Right lobe of liver (tissue), 6 donors: Measurements from ENCODE around the gene RAP2B. TPM values are rescaled to one million over a fixed set of nuclear protein-coding genes. Genes with fewer than 3 reads are reported as not detected.

ENCODE experiments used
- ATAC-seq, 4 donors: fragments of 200-7000 bp; cut with Tn5 transposase; one replicate each; pipeline ENCODE4 v1.9.1; 2020; ENCODE audit warnings: mild to moderate bottlenecking in 4 of 4, moderate library complexity in 4 of 4
- DNase-seq, 3 donors: peaks; one replicate each; pipeline ENCODE4 v3.0.0-alpha.2; 2020
- H3K27ac ChIP-seq, 3 donors: fragments of 200-600 bp; one replicate each; pipeline ENCODE4 v1.8.0; 2022
- H3K27me3 ChIP-seq, 2 donors: fragments of 200-600 bp; one replicate each; pipeline ENCODE4 v1.8.0; 2022
- H3K36me3 ChIP-seq, 4 donors: fragments of 200-600 bp; sonication (generic) in 1 of 4; one replicate each; pipeline versions ENCODE4 v1.5.1 to v1.8.0; 2017 to 2022; ENCODE audit warnings: control low read depth in 1 of 4
- H3K4me1 ChIP-seq, 4 donors: fragments of 200-600 bp; sonication (generic) in 1 of 4; one replicate each; pipeline versions ENCODE4 v1.5.1 to v1.8.0; 2017 to 2022; ENCODE audit warnings: control low read depth in 1 of 4
- H3K4me3 ChIP-seq, 3 donors: fragments of 200-600 bp; one replicate each; pipeline ENCODE4 v1.8.0; 2022
- H3K9me3 ChIP-seq, 4 donors: fragments of 200-600 bp; sonication (generic) in 1 of 4; one replicate each; pipeline versions ENCODE4 v1.5.1 to v1.8.0; 2017 to 2022; ENCODE audit warnings: control low read depth in 1 of 4
- POLR2A ChIP-seq: fragments of 450-650 bp; IDR thresholded peaks from one replicate; pipeline ENCODE4 v1.6.1; 2017; ENCODE audit warnings: antibody characterized with exemption, mild to moderate bottlenecking
- WGBS: methylation state at CpG from one replicate; pipeline ENCODE4 v1.1.6; 2018; ENCODE audit warnings: low coverage, low lambda C conversion rate; ENCODE audit not compliant: insufficient coverage; ENCODE audit errors: missing lambda C conversion rate; 5-methylcytosine and 5-hydroxymethylcytosine counted together
- intact Hi-C, 2 donors: fragments of 100-400 bp; cut with DNase I; formaldehyde crosslinking; loops; one replicate each; pipeline versions ENCODE4 v1.11.2 to v1.14.1; 2022
- total RNA-seq, 6 experiments: library from RNA; depleted of rRNA in 2 of 6; stranded (reverse); fragments of >200 nt in 2 of 6; fragmentation: NEBNext Ultra II Directional in 3 of 6; extraction: Animal tissue kit (Norgen Biotek cat#: 25700) in 3 of 6; gene quantifications; one replicate each; pipeline versions ENCODE4 v1.1.0 to v1.2.4, GENCODE V29; 2016 to 2023
- TF ChIP-seq, protein P1 (sequence below), 4 donors: fragments of 200-600 bp in 3 of 4; fragments of 450-650 bp in 1 of 4; IDR thresholded peaks; one replicate each; pipeline versions ENCODE4 v1.5.1 to v1.8.0; 2016 to 2022; ENCODE audit warnings: antibody characterized with exemption in 4 of 4, mild to moderate bottlenecking in 2 of 4
- donor health status: DM: no; HTN: yes; CAD: no.
- donor health status: DM: no; HTN: no; CAD: no.
- donor health status: DM: no; HTN: no; CAD: no.
- donor health status: DM: no; HTN: yes; CAD: no.
- donor health status: DM: no; HTN: yes; CAD: no.

The RAP2B gene
- total RNA-seq, 6 experiments from 2014 or later = 2.4 to 17.6 (median 4.5) TPM

GRCh38 chr3:153165261-153165681, 3.2 kb downstream of the RAP2B start:
- no peak for DNase-seq

DNA sequence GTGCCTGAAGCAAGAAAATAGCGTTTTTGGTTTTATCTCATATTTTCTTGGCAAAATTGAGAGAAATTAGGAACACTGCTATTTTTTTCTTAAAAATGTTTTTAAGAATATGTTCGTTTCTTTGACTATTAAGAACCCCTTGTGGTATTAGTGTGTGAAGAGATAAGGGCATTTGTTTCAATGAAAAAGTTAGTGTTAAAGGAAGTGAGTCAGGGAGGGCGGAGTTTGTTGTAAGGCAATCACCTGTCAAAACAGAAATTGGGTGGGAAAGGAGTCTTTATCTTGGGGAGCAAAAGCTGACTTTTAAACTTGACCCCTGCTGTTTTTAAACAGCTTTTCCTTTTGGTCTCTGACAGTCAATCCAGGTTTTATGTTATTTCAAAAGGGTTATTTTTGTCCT, 4.2 kb downstream of the RAP2B start:
- no peak for DNase-seq
- TF ChIP-seq, protein P1, sequence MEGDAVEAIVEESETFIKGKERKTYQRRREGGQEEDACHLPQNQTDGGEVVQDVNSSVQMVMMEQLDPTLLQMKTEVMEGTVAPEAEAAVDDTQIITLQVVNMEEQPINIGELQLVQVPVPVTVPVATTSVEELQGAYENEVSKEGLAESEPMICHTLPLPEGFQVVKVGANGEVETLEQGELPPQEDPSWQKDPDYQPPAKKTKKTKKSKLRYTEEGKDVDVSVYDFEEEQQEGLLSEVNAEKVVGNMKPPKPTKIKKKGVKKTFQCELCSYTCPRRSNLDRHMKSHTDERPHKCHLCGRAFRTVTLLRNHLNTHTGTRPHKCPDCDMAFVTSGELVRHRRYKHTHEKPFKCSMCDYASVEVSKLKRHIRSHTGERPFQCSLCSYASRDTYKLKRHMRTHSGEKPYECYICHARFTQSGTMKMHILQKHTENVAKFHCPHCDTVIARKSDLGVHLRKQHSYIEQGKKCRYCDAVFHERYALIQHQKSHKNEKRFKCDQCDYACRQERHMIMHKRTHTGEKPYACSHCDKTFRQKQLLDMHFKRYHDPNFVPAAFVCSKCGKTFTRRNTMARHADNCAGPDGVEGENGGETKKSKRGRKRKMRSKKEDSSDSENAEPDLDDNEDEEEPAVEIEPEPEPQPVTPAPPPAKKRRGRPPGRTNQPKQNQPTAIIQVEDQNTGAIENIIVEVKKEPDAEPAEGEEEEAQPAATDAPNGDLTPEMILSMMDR (IDR thresholded peaks at IDR 0.05) = no peak
- TF ChIP-seq POLR2A = no peak
- H3K27ac ChIP-seq = no peak overlapping the region
- WGBS = 48% methylated on average over 3 of the region's 3 CpGs
- no peaks in the 10 kb centered on the region for H3K27me3 ChIP-seq
- H3K4me3 ChIP-seq = no peak overlapping the region
- no peaks in the 10 kb centered on the region for H3K36me3 ChIP-seq
- H3K4me1 ChIP-seq = peaks cover 0 to 7% (median 2%) of the 10 kb centered on the region in 4 donors
- no peaks in the 10 kb centered on the region for H3K9me3 ChIP-seq
- intact Hi-C loops = no loop called here
- no peak for ATAC-seq

More at GRCh38 chr3:153165261-153165681, 3.2 kb downstream of the RAP2B start:
- no peaks in the 10 kb centered on the region for H3K9me3 ChIP-seq
- intact Hi-C loops = no loop called here
- no peak overlapping the region for H3K27ac ChIP-seq
- H3K4me1 ChIP-seq = peaks cover 0 to 7% (median 2%) of the 10 kb centered on the region in 4 donors
- no peaks in the 10 kb centered on the region for H3K36me3 ChIP-seq
- ATAC-seq = no peak
- TF ChIP-seq, protein P1 (IDR thresholded peaks at IDR 0.05) = peak in 2 of 4 donors; percentile 21 to 22
- no peak for TF ChIP-seq POLR2A
- no peak overlapping the region for H3K4me3 ChIP-seq
- no peaks in the 10 kb centered on the region for H3K27me3 ChIP-seq

DNA sequence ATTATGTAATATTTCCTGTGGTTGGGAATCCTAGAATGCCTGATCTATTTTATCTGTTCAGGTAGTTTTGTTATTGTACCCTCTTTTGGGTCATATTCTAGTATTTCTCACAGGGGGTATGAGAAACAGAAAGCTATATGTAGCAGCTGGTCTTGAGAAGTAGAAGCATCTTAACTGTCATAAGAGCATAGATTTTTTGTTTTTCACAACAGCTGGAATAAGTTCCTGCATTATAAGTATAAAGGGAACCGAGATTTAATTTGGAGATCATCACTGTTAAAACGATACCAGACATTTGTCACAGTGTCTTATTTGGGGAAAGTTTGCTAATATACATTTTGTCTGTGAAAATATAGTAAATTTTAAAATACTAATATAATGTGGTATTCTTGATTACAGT, 4.8 kb downstream of the RAP2B start:
- Histone ChIP-seq H3K4me1 (peaks cover 0 to 7% (median 2%) of the 10 kb centered on the region in 4 donors), H3K36me3 (no peaks in the 10 kb centered on the region), H3K4me3 (no peak overlapping the region), H3K9me3 (no peaks in the 10 kb centered on the region), H3K27me3 (no peaks in the 10 kb centered on the region), H3K27ac (no peak overlapping the region)
- DNase-seq (no peak), ATAC-seq (no peak)
- no peak for TF ChIP-seq POLR2A
- TF ChIP-seq, protein P1 (IDR thresholded peaks at IDR 0.05) = no peak
- intact Hi-C loops = no loop called here
- WGBS = 60% methylated on average over 2 of the region's 2 CpGs

DNA sequence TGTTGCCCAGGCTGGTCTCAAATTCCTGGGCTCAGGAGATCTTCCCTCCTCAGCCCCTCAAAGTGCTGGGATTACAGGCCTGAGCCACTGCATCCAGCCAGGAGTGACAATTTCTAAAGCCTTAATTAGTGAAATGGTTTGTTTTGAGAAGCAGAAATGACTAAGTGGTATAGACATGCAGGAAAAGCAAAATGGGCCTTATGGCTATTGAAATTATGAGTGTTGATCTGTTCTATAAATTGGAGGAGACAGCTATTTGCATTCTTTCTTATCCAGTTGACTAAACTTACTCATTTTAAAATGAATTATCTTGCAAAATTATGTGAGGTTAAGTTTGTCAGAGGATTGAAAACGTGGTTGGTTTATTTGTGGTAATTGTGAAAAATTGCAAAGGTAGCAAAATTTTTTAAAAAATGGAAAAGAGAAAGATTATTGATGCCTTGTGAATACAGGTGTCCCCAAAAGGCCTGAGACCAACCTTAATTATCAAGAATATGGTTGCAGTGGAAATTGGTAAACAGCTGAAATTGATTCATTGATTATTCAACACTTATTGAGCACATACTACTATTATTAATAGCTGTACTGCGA, 7.9 kb downstream of the RAP2B start:
- ATAC-seq = no peak
- no peak for DNase-seq
- H3K36me3 ChIP-seq = no peaks in the 10 kb centered on the region
- intact Hi-C loops = no loop called here
- no peaks in the 10 kb centered on the region for H3K9me3 ChIP-seq
- TF ChIP-seq POLR2A = no peak
- TF ChIP-seq, protein P1 (IDR thresholded peaks at IDR 0.05) = no peak
- H3K4me3 ChIP-seq = no peak overlapping the region
- H3K4me1 ChIP-seq = no peaks in the 10 kb centered on the region
- WGBS = 89% methylated on average over 2 of the region's 2 CpGs
- no peak overlapping the region for H3K27ac ChIP-seq
- H3K27me3 ChIP-seq = no peaks in the 10 kb centered on the region

DNA sequence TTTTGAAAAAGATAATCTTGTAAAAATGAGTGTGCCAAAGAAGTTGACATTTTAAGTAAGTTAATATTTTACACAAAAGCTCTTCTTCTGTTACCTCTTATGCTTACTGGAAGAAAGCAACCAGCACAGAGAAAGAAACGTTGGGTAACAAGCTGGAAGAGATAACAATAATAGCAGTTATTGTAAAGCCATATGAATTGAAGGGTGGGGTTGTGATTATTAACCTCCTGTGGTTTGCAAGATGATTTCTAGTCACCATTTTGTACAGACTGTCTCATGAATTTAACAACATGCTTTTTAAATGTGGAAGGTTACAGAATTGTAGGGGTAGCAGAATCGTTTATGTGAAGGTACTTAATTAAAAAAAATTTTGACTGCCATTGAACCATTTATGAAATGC, 9.2 kb downstream of the RAP2B start:
- intact Hi-C loops = no loop called here
- Histone ChIP-seq H3K27me3 (no peaks in the 10 kb centered on the region), H3K27ac (no peak overlapping the region), H3K36me3 (no peaks in the 10 kb centered on the region), H3K9me3 (no peaks in the 10 kb centered on the region), H3K4me3 (no peak overlapping the region), H3K4me1 (no peaks in the 10 kb centered on the region)
- no peak for DNase-seq
- WGBS = 69% methylated on average over 2 of the region's 2 CpGs
- TF ChIP-seq POLR2A = no peak
- no peak for ATAC-seq
